Suprapubic skin (tissue), 4 donors: ENCODE data around the gene RIPOR3.

Experiments used
- POLR2A ChIP-seq, 2 donors: fragments of 450-650 bp; IDR thresholded peaks; one replicate each; pipeline ENCODE4 v1.6.1; 2017; ENCODE audit warnings: antibody characterized with exemption in 2 of 2, mild to moderate bottlenecking in 2 of 2, moderate library complexity in 2 of 2
- POLR2AphosphoS5 ChIP-seq, 3 donors: sonication (generic); formaldehyde crosslinking; IDR thresholded peaks; one replicate each; pipeline ENCODE4 v1.6.1; 2017; ENCODE audit warnings: antibody characterized with exemption in 3 of 3
- TF ChIP-seq, protein P1 (sequence below), 2 donors: fragments of 200-600 bp in 1 of 2; fragments of 450-650 bp in 1 of 2; sonication (generic) in 1 of 2; IDR thresholded peaks; one replicate each; pipeline ENCODE4 v1.5.1; 2016 to 2019; ENCODE audit warnings: antibody characterized with exemption in 2 of 2, mild to moderate bottlenecking in 1 of 2, moderate library complexity in 1 of 2

DNA sequence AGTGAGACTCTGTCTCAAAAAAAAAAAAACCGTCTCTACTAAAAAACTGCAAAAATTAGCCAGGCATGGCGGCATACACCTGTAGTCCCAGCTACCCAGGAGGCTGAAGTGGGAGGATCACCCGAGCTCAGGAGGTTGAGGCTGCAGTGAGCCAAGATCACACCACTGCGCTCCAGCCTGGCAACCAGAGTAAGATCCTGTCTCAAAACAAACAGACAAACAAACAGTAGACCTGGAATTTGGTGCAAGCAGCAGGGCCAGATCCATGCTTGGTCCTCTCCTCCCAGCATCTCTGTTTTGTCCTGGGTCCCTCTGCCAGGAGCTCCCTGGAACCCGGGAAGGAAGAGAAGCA is 11.6 kb downstream of the RIPOR3 start:
- no peak for TF ChIP-seq POLR2AphosphoS5 (IDR thresholded peaks at IDR 0.05)
- TF ChIP-seq, protein P1, sequence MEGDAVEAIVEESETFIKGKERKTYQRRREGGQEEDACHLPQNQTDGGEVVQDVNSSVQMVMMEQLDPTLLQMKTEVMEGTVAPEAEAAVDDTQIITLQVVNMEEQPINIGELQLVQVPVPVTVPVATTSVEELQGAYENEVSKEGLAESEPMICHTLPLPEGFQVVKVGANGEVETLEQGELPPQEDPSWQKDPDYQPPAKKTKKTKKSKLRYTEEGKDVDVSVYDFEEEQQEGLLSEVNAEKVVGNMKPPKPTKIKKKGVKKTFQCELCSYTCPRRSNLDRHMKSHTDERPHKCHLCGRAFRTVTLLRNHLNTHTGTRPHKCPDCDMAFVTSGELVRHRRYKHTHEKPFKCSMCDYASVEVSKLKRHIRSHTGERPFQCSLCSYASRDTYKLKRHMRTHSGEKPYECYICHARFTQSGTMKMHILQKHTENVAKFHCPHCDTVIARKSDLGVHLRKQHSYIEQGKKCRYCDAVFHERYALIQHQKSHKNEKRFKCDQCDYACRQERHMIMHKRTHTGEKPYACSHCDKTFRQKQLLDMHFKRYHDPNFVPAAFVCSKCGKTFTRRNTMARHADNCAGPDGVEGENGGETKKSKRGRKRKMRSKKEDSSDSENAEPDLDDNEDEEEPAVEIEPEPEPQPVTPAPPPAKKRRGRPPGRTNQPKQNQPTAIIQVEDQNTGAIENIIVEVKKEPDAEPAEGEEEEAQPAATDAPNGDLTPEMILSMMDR (IDR thresholded peaks at IDR 0.05), result no peak
- TF ChIP-seq POLR2A (IDR thresholded peaks at IDR 0.05), result no peak
